HUES48 (cell line): Measurements from ENCODE around the gene PARP12.

Experiments used
- H3K27ac ChIP-seq: one replicate; pipeline ENCODE4 v1.7.0; 2013; ENCODE audit warnings: low read depth, low read length, inconsistent platforms
- H3K27me3 ChIP-seq: 2 replicates; pipeline ENCODE4 v1.6.1; 2013; ENCODE audit warnings: mild to moderate bottlenecking, low read length; ENCODE audit not compliant: control insufficient read depth, insufficient read depth
- H3K36me3 ChIP-seq: 2 replicates; pipeline ENCODE4 v1.6.1; 2013; ENCODE audit warnings: low read length; ENCODE audit not compliant: control insufficient read depth, insufficient read depth
- H3K4me1 ChIP-seq: 2 replicates; pipeline ENCODE4 v1.6.1; 2013; ENCODE audit warnings: mild to moderate bottlenecking, low read length; ENCODE audit not compliant: control insufficient read depth, insufficient read depth
- H3K4me3 ChIP-seq: 2 replicates; pipeline ENCODE4 v1.5.1; 2013; ENCODE audit warnings: mild to moderate bottlenecking, low read depth, low read length
- H3K9ac ChIP-seq: 2 replicates; pipeline ENCODE4 v1.6.1; 2013; ENCODE audit warnings: mild to moderate bottlenecking, low read depth, low read length, moderate library complexity
- H3K9me3 ChIP-seq: 2 replicates; pipeline ENCODE4 v1.6.1; 2013; ENCODE audit warnings: low read length; ENCODE audit not compliant: control insufficient read depth, insufficient read depth

Gene PARP12

DNA sequence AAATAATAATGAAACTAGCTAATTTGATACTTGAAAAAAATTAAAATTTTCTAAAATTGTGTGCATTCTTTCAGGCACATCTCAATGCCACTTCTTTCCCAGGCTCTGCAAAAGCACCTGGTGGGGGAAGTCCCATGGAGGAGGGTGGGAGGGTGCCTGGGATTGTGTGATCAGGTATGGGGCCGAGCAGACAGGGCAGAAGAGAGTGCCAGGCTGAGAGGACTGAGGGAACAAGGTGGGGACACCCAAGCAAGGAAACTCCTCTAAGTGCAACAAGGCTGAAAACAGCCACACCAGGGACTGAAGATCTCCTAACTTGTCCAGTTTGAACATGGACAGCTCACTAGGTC lies 13.8 kb downstream of the PARP12 start:
- Histone ChIP-seq H3K36me3 (0 out of 2 replicates have a peak, but pooled peaks cover 4% of the 10 kb centered on the region), H3K27ac (no peak overlapping the region), H3K4me1 (no peaks in the 10 kb centered on the region), H3K9me3 (no peaks in the 10 kb centered on the region), H3K9ac (no peak overlapping the region), H3K27me3 (no peaks in the 10 kb centered on the region), H3K4me3 (no peak overlapping the region)

GRCh38 chr7:140048138-140048537 lies 14.6 kb downstream of the PARP12 start:
- no peak overlapping the region for H3K27ac ChIP-seq
- no peaks in the 10 kb centered on the region for H3K27me3 ChIP-seq
- no peaks in the 10 kb centered on the region for H3K4me1 ChIP-seq
- H3K4me3 ChIP-seq, result no peak overlapping the region
- no peaks in the 10 kb centered on the region for H3K9me3 ChIP-seq
- no peak overlapping the region for H3K9ac ChIP-seq
- H3K36me3 ChIP-seq, result 0 out of 2 replicates have a peak, but pooled peaks cover 4% of the 10 kb centered on the region

DNA sequence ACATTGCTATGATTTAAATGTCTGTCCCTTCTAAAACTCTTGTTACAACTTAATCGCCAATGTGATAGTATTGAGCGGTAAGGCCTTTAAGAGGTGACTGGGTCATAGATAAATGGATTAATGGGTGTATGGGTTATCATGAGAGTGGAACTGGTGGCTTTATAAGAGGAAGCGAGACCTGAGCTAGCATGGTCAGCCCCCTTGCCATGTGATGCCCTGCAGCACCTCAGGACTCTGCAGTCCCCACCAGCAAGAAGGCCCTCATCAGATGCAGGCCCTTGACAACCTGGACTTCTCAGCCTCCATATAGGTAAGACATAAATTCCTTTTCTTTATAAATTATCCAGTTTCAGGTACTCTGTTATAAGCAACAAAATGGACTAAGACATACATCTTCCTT lies 15.6 kb downstream of the PARP12 start:
- Histone ChIP-seq H3K4me3 (no peak overlapping the region), H3K9me3 (no peaks in the 10 kb centered on the region), H3K4me1 (no peaks in the 10 kb centered on the region), H3K9ac (no peak overlapping the region), H3K36me3 (0 out of 2 replicates have a peak, but pooled peaks cover 4% of the 10 kb centered on the region), H3K27ac (no peak overlapping the region), H3K27me3 (no peaks in the 10 kb centered on the region)

- no peak overlapping the region for H3K9ac ChIP-seq
- 0 out of 2 replicates have a peak, but pooled peaks cover 4% of the 10 kb centered on the region for H3K36me3 ChIP-seq
- no peaks in the 10 kb centered on the region for H3K27me3 ChIP-seq
- H3K4me1 ChIP-seq, result no peaks in the 10 kb centered on the region
- H3K4me3 ChIP-seq, result no peak overlapping the region
- no peak overlapping the region for H3K27ac ChIP-seq
- no peaks in the 10 kb centered on the region for H3K9me3 ChIP-seq
Observed at GRCh38 chr7:140045697-140046096, 17.1 kb downstream of the PARP12 start.

DNA sequence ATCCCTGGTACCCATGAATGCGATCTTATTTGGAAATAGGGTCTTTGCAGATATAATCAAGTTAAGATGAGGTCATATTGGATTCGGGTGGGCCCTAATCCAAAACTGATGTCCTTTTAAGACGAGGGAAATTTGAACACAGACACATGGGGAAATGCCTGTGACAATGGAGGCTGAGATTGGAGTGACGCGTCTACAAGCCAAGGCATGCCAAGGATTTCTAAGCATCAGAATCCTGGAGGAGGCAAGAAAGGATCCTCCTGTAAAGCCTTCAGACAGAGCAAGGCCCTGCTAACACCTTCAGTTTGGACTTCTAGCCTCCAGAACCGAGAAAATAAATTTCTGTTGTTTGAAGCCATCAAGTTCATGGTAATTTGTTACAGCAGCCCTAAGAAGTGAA lies 18.5 kb downstream of the PARP12 start:
- H3K27ac ChIP-seq, result no peak overlapping the region
- no peaks in the 10 kb centered on the region for H3K4me1 ChIP-seq
- H3K9me3 ChIP-seq, result no peaks in the 10 kb centered on the region
- H3K9ac ChIP-seq, result no peak overlapping the region
- H3K36me3 ChIP-seq, result 0 out of 2 replicates have a peak, but pooled peaks cover 4% of the 10 kb centered on the region
- H3K4me3 ChIP-seq, result no peak overlapping the region
- H3K27me3 ChIP-seq, result no peaks in the 10 kb centered on the region

GRCh38 chr7:140042386-140042670 lies 20.4 kb downstream of the PARP12 start:
- Histone ChIP-seq H3K27ac (no peak overlapping the region), H3K4me1 (no peaks in the 10 kb centered on the region), H3K36me3 (0 out of 2 replicates have a peak, but pooled peaks cover 7% of the 10 kb centered on the region), H3K27me3 (no peaks in the 10 kb centered on the region), H3K9ac (no peak overlapping the region), H3K4me3 (no peak overlapping the region), H3K9me3 (no peaks in the 10 kb centered on the region)

- Histone ChIP-seq H3K27ac (no peak overlapping the region), H3K9me3 (no peaks in the 10 kb centered on the region), H3K9ac (no peak overlapping the region), H3K27me3 (no peaks in the 10 kb centered on the region), H3K4me3 (no peak overlapping the region), H3K36me3 (0 out of 2 replicates have a peak, but pooled peaks cover 9% of the 10 kb centered on the region), H3K4me1 (no peaks in the 10 kb centered on the region)
Observed at GRCh38 chr7:140041659-140042385, 20.9 kb downstream of the PARP12 start.

DNA sequence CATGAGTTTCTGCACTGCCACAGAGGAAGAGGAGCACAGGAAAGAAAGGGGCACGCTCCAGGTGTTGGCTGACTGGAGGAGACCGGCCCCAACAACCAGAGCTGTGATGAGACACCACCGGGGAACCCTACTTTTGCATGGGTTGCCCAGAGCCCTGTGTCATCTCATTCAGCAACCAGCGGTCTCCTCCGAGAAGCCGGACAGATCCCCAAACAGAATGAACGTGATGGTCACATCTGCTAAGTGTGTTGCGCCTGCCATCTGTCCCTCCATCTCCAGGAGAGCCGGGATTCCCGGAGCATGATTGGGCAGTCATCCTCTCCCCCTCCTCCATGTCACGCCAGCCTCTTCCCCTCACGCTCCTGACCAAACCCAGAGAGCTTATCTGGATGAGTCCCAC lies 22.9 kb downstream of the PARP12 start:
- Histone ChIP-seq H3K4me3 (no peak overlapping the region), H3K36me3 (0 out of 2 replicates have a peak, but pooled peaks cover 5% of the 10 kb centered on the region), H3K9ac (no peak overlapping the region), H3K9me3 (no peaks in the 10 kb centered on the region), H3K4me1 (no peaks in the 10 kb centered on the region), H3K27me3 (no peaks in the 10 kb centered on the region), H3K27ac (no peak overlapping the region)

DNA sequence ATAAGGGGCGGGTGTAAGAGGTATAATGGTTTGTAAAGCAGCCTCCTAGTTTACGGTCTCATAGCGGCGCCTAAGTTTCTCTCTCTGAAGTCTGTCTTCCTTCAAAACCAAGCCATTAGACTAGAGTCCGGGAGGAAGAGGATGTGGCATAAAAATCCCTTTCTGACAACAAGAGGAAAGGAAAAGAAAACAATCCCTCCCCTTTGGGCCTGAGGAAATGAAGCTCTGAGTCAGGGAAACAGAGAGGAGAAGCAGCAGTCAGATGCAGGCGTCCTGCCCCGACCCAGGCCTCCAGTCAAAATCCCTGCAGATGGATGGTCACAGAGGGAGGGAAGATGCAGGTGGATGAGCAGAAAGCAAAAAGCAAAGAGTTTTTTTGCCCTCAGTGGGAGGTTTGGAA lies 23.7 kb downstream of the PARP12 start:
- Histone ChIP-seq H3K27me3 (no peaks in the 10 kb centered on the region), H3K36me3 (0 out of 2 replicates have a peak, but pooled peaks cover 5% of the 10 kb centered on the region), H3K9me3 (no peaks in the 10 kb centered on the region), H3K9ac (no peak overlapping the region), H3K27ac (no peak overlapping the region), H3K4me1 (no peaks in the 10 kb centered on the region), H3K4me3 (no peak overlapping the region)

GRCh38 chr7:140036224-140036962 lies 26.4 kb downstream of the PARP12 start:
- Histone ChIP-seq H3K4me1 (no peaks in the 10 kb centered on the region), H3K36me3 (0 out of 2 replicates have a peak, but pooled peaks cover 5% of the 10 kb centered on the region), H3K9me3 (no peaks in the 10 kb centered on the region), H3K9ac (no peak overlapping the region), H3K4me3 (no peak overlapping the region), H3K27ac (no peak overlapping the region), H3K27me3 (no peaks in the 10 kb centered on the region)
